Progenitor cell of endocrine pancreas (in vitro differentiated cells): Measurements from ENCODE around the gene DYNLRB2. TPM values are rescaled to one million over a fixed set of nuclear protein-coding genes. Genes with fewer than 3 reads are reported as not detected.

ENCODE experiments used
- DNase-seq: peaks from one replicate; pipeline ENCODE4 v3.0.0; 2021; ENCODE audit warnings: low spot score; ENCODE audit not compliant: unreplicated experiment
- H3K27ac Mint-ChIP-seq: 2 replicates; pipeline ENCODE4 v1.8.0; 2021; ENCODE audit warnings: mild to moderate bottlenecking, moderate library complexity, mixed read lengths
- H3K27me3 Mint-ChIP-seq: 2 replicates; pipeline ENCODE4 v1.8.0; 2021; ENCODE audit warnings: mixed read lengths
- H3K36me3 Mint-ChIP-seq: 2 replicates; pipeline ENCODE4 v1.8.0; 2022; ENCODE audit warnings: mixed read lengths; ENCODE audit not compliant: insufficient read depth
- H3K4me1 Mint-ChIP-seq: 2 replicates; pipeline ENCODE4 v1.8.0; 2021; ENCODE audit warnings: low read depth, mixed read lengths
- H3K4me3 Mint-ChIP-seq: 2 replicates; pipeline ENCODE4 v1.8.0; 2021; ENCODE audit warnings: low read depth, mild to moderate bottlenecking, moderate library complexity, mixed read lengths
- H3K9me3 Mint-ChIP-seq: 2 replicates; pipeline ENCODE4 v1.8.0; 2021; ENCODE audit warnings: low read depth, mixed read lengths
- CTCF ChIP-seq: fragments of 200-600 bp; sonication (generic); IDR thresholded peaks from one replicate; pipeline ENCODE4 v1.5.0; 2021; ENCODE audit warnings: antibody characterized with exemption, mild to moderate bottlenecking; ENCODE audit not compliant: unreplicated experiment
- total RNA-seq: library from RNA; stranded (reverse); gene quantifications from 2 replicates; pipeline ENCODE4 v1.2.1, GENCODE V29; 2021

DYNLRB2 gene
- total RNA-seq, 1 donor from 2014 or later = 2.2 TPM

- H3K4me1 Mint-ChIP-seq = no peaks in the 10 kb centered on the region
- H3K9me3 Mint-ChIP-seq = peaks cover 12% of the 10 kb centered on the region
- DNase-seq = no peak
- no peak for TF ChIP-seq CTCF
- no peak overlapping the region for H3K4me3 Mint-ChIP-seq
- H3K27ac Mint-ChIP-seq = no peak overlapping the region
- H3K27me3 Mint-ChIP-seq = no peaks in the 10 kb centered on the region
- no peaks in the 10 kb centered on the region for H3K36me3 Mint-ChIP-seq
Measured at GRCh38 chr16:80596507-80597207, 55.9 kb downstream of the DYNLRB2 start.

- H3K4me3 Mint-ChIP-seq = no peak overlapping the region
- TF ChIP-seq CTCF = no peak
- no peaks in the 10 kb centered on the region for H3K4me1 Mint-ChIP-seq
- no peaks in the 10 kb centered on the region for H3K27me3 Mint-ChIP-seq
- no peak for DNase-seq
- H3K9me3 Mint-ChIP-seq = peaks cover 12% of the 10 kb centered on the region
- no peak overlapping the region for H3K27ac Mint-ChIP-seq
- H3K36me3 Mint-ChIP-seq = peaks cover 5% of the 10 kb centered on the region
Measured at GRCh38 chr16:80599466-80599865, 58.7 kb downstream of the DYNLRB2 start.
